Measurements from ENCODE around the gene GRAMD2B. TPM values are rescaled to one million over a fixed set of nuclear protein-coding genes. Genes with fewer than 3 reads are reported as not detected.
"Not testable (repeated sequence)": the region's sequence is repeated elsewhere in the genome, so short reads cannot be mapped to it uniquely, and the experiment has no call there.

Gene GRAMD2B
- total RNA-seq, 1 experiment from 2014 or later, result 11.1 TPM

DNA sequence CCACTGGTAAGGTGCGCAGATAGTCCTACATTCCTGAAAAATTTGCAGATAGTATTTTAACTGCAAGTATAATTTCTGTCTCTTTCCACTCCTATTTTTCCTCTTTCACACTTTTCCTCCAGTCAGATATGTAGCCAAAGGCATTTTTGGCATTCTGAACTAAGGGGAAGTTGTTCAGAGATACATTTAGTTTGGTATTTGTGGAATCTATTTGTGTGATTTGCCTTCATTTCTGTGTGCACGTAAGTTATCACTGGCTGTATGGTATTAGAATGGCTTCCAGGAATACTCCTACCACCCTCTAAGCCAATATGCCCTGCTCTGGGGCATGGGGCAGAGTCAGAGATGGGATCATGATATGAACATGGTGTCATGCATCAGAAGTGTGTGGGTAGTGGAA, 45.8 kb upstream of the GRAMD2B start:
- BruUV-seq (replicated peaks), result no TSS peak
- Mint-ChIP-seq H3K4me3 (ENCODE audit: unreplicated experiment) (no peak overlapping the region), H3K27ac (ENCODE audit: low read depth, unreplicated experiment) (no peak overlapping the region), H3K9me3 (ENCODE audit: unreplicated experiment) (peaks cover 13% of the 10 kb centered on the region), H3K4me1 (ENCODE audit: insufficient read depth, unreplicated experiment) (no peaks in the 10 kb centered on the region), H3K27me3 (ENCODE audit: insufficient read depth, unreplicated experiment) (no peaks in the 10 kb centered on the region), H3K36me3 (ENCODE audit: insufficient read depth, unreplicated experiment) (no peaks in the 10 kb centered on the region)
- TF ChIP-seq, protein P1, sequence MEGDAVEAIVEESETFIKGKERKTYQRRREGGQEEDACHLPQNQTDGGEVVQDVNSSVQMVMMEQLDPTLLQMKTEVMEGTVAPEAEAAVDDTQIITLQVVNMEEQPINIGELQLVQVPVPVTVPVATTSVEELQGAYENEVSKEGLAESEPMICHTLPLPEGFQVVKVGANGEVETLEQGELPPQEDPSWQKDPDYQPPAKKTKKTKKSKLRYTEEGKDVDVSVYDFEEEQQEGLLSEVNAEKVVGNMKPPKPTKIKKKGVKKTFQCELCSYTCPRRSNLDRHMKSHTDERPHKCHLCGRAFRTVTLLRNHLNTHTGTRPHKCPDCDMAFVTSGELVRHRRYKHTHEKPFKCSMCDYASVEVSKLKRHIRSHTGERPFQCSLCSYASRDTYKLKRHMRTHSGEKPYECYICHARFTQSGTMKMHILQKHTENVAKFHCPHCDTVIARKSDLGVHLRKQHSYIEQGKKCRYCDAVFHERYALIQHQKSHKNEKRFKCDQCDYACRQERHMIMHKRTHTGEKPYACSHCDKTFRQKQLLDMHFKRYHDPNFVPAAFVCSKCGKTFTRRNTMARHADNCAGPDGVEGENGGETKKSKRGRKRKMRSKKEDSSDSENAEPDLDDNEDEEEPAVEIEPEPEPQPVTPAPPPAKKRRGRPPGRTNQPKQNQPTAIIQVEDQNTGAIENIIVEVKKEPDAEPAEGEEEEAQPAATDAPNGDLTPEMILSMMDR (IDR thresholded peaks at IDR 0.05; ENCODE audit: unreplicated experiment), result no peak
- POLR2A ChIA-PET, result no interaction called here
- intact Hi-C loops (cut with micrococcal nuclease), result no loop called here
- DNase-seq (ENCODE audit: unreplicated experiment), result no peak
- CTCF ChIA-PET, result interaction anchor here (0.6 to 1.6 kb wide), 3 partner anchors 17 to 161 kb away, joined by 3 to 4 read pairs (median 3); no protein-coding TSS in a partner anchor

DNA sequence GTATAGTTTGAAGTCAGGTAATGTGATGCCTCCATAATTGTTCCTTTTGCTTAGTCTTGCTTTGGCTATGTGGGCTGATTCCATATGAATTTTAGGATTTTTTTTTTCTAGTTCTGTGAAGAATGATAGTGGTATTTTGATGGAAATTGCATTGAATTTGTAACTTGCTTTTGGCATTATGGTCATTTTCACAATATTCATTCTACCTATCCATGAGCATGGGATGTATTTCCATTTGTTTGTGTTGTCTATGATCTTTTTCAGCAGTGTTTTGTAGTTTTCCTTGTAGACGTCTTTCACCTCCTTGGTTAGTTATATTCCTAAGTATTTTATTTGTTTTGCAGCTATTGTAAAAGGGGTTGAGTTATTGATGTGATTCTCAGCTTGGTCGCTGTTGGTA, 42.9 kb upstream of the GRAMD2B start:
- H3K4me1 Mint-ChIP-seq (ENCODE audit: insufficient read depth, unreplicated experiment); H3K27me3 Mint-ChIP-seq (ENCODE audit: insufficient read depth, unreplicated experiment); H3K27ac Mint-ChIP-seq (ENCODE audit: low read depth, unreplicated experiment); BruUV-seq (replicated peaks); CTCF ChIA-PET; H3K36me3 Mint-ChIP-seq (ENCODE audit: insufficient read depth, unreplicated experiment); H3K4me3 Mint-ChIP-seq (ENCODE audit: unreplicated experiment); intact Hi-C loops (cut with micrococcal nuclease); DNase-seq (ENCODE audit: unreplicated experiment): not testable (repeated sequence)
- POLR2A ChIA-PET, result interaction anchor here (0.7 kb wide), 1 partner anchor 12 kb away, joined by 3 read pairs; no protein-coding TSS in a partner anchor
- H3K9me3 Mint-ChIP-seq (ENCODE audit: unreplicated experiment), result peaks cover 15% of the 10 kb centered on the region

DNA sequence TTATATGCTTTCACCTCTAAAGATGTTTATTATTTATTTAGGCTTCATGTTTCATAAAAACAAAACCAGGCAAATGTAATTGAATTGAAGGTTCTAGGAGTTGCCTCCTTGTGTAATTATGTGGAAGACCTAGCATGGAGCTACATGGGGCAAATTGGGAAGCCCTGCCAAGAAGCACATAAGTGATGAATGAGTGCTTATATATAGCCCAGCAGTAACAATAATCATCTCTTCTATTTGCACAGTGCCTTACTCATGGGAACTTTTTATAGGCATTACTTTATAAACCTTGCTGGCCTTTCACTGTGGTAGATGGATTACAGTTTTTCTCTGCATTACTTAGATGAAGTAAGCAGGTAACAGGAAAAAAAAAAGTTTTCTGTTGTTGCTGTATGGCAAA, 40.0 kb upstream of the GRAMD2B start:
- Mint-ChIP-seq H3K27ac (ENCODE audit: low read depth, unreplicated experiment) (no peak overlapping the region), H3K4me1 (ENCODE audit: insufficient read depth, unreplicated experiment) (peaks cover 15% of the 10 kb centered on the region)

DNA sequence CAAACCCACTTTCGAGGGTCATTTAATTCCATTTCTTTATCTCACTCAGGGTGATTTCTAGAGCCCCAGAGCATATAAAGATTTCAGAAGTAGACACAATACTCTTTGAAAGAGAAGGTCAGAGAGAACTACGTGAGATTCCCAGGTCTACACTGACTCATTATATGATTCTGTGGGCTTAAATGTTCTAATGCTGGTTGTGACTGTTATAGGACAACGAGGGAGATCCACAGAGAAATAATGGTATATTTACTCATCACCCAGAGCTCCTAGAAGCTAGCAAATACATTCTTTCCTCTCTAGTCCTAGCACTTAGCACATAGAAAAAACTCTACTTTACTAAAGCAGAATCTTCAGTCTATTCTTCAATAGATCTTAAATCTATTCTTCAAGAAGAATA, 39.4 kb upstream of the GRAMD2B start:
- intact Hi-C loops (cut with micrococcal nuclease), result no loop called here
- TF ChIP-seq, protein P1 (IDR thresholded peaks at IDR 0.05; ENCODE audit: unreplicated experiment), result no peak
- ChIA-PET POLR2A (interaction anchor here (1.1 to 4.0 kb wide), 2 partner anchors 11 to 40 kb away, joined by 3 to 19 read pairs; partner anchors contain the start of gene GRAMD2B), CTCF (interaction anchor here (1.0 to 2.2 kb wide), 4 partner anchors 10 to 45 kb away, joined by 3 to 7 read pairs (median 4); no protein-coding TSS in a partner anchor)
- Mint-ChIP-seq H3K4me3 (ENCODE audit: unreplicated experiment) (no peak overlapping the region), H3K27me3 (ENCODE audit: insufficient read depth, unreplicated experiment) (no peaks in the 10 kb centered on the region), H3K4me1 (ENCODE audit: insufficient read depth, unreplicated experiment) (peaks cover 15% of the 10 kb centered on the region), H3K27ac (ENCODE audit: low read depth, unreplicated experiment) (no peak overlapping the region), H3K36me3 (ENCODE audit: insufficient read depth, unreplicated experiment) (no peaks in the 10 kb centered on the region), H3K9me3 (ENCODE audit: unreplicated experiment) (peaks cover 15% of the 10 kb centered on the region)
- no peak for DNase-seq (ENCODE audit: unreplicated experiment)
- no TSS peak for BruUV-seq (replicated peaks)

More for the DNA sequence above, 40.0 kb upstream of the GRAMD2B start:
- Mint-ChIP-seq H3K36me3 (ENCODE audit: insufficient read depth, unreplicated experiment) (no peaks in the 10 kb centered on the region), H3K27me3 (ENCODE audit: insufficient read depth, unreplicated experiment) (no peaks in the 10 kb centered on the region), H3K9me3 (ENCODE audit: unreplicated experiment) (peaks cover 15% of the 10 kb centered on the region), H3K4me3 (ENCODE audit: unreplicated experiment) (no peak overlapping the region)
- CTCF ChIA-PET, result interaction anchor here (0.6 to 2.2 kb wide), 6 partner anchors 11 to 212 kb away, joined by 3 to 7 read pairs (median 4); no protein-coding TSS in a partner anchor
- no TSS peak for BruUV-seq (replicated peaks)
- intact Hi-C loops (cut with micrococcal nuclease), result no loop called here
- no peak for DNase-seq (ENCODE audit: unreplicated experiment)
- TF ChIP-seq, protein P1 (IDR thresholded peaks at IDR 0.05; ENCODE audit: unreplicated experiment), result no peak
- POLR2A ChIA-PET, result interaction anchor here (0.6 to 4.0 kb wide), 4 partner anchors 8 to 137 kb away, joined by 3 to 19 read pairs (median 3); partner anchors contain the start of gene GRAMD2B
